Stimulated activated CD8-positive, alpha-beta memory T cell treated with anti-CD3 and anti-CD28 coated beads, Interleukin-7, amount 100 ng/mL, for 48 hours (primary cell): ENCODE data around the gene KCNQ1OT1.

ENCODE experiments used
- DNase-seq, 2 donors: peaks; one replicate each; pipeline ENCODE4 v3.0.0-alpha.2; 2020; ENCODE audit warnings: low read depth in 1 of 2; ENCODE audit errors: extremely low read depth in 1 of 2

The KCNQ1OT1 gene

DNA sequence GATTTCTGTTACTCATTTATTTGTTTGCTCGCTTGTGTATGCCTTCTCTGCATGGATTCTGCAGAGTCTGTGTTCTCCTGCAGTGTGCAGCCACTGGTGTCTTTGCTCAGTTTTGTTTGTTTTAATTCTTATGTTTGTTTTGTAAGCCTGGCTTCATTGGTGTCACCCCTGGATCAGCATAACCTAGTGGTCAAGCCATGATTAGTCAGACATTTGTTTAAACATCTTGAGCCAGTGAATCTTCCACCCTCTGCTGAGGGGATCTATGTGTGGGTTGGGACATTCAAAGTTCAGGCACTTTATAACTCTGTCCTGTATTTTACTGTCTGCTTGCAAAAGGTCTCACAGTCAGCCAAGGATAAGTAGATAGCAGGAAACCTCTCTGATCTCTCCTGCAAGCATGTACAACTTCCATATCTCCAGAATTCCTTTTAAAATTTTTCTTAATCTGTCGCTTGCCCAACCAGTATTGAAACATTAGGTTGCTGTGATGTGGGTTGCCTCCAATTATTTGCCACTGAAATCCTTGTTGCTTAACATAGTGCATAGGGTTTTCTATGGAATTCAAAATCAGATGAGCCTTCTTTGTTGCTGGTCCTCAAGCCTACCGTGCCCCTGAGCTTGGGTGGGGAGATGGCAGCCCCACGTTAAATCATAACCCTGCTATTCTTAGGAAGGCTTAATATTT lies 86.8 kb downstream of the KCNQ1OT1 start:
- no peak for DNase-seq

DNA sequence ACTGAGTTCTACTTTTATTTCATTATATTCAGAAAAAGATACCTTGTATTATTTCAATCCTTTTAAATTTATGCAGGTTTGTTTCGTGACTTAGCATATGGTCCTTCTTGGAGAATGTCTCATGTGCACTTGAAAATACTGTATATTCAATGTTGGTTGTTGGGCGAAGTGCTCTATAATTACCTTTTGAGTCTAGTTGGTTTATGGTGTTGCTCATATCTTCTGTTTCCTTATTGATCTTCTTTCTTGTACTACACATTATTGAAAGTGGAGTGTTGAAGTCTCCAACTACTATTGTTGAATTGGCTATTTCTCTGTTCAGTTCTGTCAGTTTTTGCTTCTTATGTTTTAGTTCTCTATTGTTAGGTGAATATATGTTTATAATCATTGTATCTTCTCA lies 90.4 kb downstream of the KCNQ1OT1 start:
- DNase-seq, result no peak

DNA sequence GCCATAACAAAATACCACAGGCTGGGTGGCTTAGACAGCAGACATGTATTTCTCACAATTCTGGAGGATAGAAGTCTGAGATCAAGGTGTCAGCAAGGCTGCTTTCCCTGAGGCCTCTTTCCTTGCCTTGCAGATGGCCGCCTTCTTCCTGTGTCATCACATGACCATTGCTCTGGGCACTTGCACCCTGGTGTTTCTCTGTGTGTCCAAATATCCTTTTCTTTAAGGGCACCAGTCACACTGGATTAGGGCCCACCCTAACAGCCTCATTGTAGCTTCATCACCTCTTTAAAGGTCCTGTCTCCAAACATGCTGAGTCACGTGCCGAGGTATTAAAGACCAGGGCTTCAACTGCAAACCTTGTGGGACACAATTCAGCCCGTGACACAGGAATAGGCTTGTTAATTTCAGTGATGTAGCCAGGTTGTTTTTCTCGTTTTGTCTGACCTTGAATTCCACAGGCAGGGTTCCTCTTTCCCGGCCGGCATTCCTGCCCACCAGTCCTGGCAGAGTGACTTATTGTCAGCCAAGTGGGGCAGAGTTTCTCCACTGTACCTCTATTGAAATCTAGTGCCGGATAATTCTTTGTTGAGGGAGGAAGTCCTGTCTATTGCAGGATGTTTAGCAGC lies 100.1 kb downstream of the KCNQ1OT1 start:
- DNase-seq, result no peak

DNA sequence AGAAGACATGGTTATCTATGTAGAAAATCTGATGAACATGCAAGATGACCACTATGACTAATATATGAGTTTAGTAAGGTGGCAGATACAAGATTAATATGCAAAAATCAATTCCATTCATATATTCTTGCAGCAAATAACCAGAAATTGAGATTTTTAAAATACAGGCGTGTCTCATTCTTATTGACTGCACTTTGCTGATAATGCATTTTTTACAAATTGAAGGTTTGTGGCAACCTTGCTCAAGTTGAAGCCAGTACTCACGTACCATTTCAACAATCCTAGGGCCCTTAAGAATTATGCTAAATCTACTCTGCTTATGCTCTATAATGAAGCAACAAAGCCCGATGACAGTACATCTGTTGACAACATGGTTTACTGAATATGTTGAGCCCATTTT lies 104.6 kb downstream of the KCNQ1OT1 start:
- no peak for DNase-seq

DNA sequence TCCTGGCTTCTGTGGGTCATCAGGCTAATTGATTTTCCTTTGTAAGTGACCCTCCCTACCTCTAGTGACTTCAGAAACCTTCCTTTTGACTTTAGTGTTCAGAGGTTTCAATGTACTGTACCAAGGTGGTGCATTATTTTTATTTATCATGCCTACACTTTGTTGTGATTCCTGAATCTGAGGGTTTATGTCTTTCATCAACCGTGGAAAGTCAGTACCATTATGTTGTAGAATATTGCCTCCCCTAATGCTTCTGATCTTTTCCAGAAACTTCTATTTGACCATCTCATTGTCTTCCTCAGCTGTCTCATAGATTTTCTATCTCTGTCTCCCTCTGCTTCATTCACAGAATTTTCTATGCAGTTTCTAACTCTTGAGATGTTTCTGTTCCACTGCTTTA lies 105.5 kb downstream of the KCNQ1OT1 start:
- DNase-seq, result no peak

DNA sequence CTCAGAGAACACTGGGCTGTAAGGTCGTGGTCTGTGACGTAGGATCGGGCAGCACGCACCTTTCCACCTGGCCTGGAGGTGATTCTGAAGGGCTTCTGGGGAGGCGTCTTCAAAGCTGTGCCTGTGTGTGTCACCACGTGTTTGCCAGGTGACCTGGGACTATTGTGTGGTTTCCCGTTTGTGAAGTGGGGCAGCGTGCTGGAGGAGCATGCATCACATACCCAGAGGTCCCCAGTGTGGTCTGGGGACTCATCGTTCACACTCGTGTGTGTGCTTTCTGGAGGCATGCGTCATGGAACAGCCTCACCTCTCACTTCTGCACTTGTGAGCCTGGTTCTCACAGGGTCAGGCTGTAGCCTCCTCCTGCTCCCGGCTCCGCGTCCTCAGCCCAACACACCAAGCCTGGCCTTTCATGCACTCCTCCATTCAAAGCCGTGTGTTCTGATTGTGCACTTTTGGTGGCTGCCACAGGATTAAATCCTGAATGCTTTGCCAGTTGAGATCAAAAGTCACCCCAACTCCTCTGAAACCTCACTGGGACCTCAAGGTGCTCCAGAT lies 106.3 kb downstream of the KCNQ1OT1 start:
- DNase-seq, result no peak

DNA sequence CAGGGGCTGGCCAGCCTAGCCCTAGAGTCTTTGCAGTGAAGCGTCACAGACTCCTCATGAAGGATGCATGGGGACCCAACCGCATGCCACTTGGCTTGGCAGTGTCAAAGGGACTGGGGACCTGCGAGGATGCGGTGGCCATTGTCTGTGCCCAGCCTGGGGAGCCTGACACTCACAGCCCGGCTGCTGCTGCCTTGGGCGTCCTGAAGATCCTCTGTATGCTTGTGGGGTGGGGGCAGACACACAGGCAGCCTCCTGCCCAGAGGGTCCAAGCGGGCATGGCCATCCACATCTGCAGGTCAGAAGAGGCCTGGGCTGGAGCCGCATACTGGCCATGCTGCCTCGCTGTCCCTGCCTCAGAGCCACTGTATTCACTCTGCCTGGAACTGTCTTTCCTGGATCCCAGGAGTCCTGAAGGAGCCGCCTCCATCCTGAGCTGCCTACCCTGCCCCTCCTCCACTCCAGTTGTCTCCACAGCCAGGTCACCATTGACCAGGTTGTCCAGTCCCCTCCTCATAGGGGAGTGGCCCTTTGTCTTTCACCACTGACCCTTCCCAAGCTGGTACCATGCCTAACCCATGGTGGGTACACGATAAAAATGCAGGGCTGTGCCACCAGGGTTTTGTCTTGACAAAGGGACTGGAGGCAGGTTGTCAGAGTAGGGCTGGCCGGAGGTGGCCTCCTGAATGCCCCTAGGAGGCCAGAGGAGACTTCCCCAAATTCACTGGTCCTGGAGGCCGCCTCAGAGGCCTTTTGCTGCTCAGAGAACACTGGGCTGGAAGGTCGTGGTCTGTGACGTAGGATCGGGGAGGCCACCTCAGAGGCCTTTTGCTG lies 107.0 kb downstream of the KCNQ1OT1 start:
- DNase-seq, result no peak

DNA sequence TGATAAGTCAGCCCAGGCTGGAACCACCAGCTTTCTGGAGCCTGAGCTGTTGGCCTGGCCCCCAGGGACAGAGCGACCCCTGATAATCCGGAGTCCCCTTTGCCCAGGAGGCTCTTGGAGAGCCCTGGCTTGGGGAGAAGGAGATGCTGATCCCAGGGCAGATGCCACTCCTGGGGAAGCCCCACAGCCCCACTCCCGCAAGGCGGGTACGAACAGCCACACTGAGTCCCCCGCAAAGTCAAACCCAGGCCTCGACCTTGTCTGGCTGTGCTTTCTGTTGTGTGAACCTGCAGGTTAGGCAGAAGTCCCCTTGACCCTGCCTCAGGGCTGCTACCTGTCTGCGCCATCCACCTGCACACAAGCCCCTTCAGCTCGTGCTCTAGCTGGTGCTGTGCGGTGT lies 108.0 kb downstream of the KCNQ1OT1 start:
- no peak for DNase-seq

DNA sequence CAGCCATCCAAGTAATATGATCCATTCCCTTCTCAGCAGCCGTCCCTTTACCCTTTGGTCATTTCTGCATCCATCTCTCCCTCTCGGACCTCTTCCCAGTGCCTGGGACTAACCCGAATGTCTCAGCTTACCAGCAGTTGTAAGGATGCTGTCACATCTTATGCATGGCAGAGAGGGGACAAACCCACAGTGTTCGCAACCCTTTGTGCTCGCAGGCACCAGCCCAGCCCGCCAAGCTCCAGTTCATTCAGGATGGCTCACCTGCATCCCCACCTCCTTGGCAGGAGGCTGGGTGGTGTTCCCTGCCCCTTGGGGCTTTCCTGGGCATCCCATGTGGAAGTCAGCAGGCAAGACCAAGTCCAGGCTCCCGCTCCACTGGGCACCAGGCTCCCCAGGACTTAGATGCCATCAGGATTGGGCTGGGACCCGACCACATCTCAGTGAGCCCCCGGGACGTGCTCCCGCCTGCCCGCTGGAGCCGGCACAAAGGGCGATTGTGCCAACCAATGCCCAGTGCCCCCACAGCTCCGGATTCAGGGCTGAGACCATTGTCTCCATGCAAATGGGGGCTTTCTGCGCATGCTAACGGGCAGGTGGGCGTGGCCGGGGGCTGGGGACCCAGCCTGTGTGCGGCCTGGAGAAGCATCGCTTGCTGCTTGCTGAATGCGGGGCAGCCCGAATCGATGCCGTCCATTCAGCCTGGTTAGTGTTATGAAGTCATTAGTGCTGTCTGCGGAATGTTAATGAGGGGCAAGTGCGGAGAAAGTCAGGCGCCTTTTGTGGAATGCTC lies 108.6 kb downstream of the KCNQ1OT1 start:
- no peak for DNase-seq

DNA sequence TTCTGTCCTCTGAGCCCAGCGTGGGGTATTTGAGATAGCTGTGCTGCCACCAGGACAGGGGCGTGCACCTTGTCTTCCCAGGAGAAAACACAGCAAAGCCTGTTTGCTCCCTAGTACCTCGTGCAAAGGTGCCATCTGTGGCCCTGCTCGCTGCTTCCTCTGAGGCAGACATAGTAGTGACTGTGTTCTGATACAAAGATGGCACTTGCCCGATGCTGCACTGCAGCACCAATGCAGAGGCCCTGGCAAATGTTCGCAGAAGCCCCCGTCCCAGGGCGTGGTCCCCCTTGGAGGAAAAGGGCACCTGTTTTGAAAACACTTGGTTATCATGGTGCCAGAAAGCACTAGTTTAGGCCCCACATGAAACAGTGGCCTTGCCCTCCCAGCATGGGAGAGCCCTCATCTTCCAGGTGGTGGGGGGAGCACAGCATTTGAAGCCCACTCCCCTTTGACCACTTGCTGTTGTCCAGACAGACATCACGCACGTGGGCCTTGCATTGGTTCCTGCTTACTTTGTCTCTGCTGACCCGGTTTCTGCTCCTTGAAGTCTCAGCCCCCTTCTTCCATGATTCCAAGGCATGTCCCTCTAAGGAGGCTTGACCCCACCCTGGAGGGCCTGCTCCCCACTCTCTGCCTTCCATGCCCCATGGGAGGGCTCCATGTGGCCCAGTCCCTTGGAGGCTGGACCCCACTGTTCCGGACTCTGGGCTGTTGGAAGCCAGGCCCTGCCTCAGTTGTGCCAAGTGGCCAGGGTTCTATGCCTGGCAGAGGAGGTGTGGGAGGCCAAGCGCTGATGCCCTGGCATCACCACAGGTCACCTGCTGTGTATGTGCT lies 109.4 kb downstream of the KCNQ1OT1 start:
- DNase-seq, result no peak

DNA sequence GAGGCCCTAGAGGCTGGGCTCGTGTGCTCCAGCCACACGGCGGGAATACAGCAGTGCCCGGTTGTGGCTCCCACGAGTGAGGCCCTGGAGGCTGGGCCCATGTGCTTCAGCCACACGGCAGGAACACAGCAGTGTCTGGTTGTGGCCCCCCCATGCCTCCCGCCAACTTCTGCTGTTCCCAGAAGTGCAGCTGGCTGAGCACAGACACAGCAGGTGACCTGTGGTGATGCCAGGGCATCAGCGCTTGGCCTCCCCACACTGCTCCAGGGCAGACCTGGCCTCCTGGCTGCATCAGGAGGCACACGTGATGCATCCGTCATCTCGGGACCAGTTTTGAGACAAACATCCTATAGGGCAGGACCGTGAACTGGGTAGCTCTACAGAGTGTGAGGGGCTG lies 110.3 kb downstream of the KCNQ1OT1 start:
- no peak for DNase-seq

DNA sequence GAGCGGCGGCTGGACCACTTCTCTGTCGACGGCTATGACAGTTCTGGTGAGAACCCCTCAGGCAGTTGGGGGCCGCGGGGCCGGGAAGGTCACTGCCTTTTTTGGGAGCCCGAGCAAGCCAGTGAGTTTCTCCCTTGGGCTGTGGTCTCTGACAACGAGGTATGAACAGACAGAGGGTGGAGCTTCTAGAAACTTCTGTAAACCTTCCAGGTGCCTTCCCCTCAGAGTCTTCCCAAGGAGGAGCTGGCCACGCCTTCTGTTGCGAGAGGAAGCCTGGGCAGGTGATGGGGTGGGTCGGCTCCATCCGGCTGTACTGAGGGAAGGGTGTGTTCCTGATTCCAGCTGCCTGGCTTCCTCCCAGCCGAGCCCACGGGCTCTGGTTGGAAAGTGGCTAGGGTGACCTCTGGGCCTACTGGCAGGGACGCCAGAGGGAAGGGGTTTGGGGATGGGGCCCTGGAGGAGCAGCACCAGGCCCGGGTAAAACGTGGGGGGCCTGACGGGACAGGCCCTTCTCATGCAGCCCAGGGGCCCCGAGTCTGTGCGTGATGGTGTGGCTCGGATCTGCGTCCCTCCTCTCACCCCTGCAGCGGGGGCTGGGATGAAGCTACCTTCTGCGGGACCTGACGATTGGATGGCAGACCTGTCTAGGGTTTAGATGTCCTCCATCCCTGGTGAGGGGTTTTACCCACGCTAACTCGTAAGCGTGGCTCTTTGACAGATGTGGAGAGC lies 110.8 kb downstream of the KCNQ1OT1 start:
- DNase-seq, result no peak

DNA sequence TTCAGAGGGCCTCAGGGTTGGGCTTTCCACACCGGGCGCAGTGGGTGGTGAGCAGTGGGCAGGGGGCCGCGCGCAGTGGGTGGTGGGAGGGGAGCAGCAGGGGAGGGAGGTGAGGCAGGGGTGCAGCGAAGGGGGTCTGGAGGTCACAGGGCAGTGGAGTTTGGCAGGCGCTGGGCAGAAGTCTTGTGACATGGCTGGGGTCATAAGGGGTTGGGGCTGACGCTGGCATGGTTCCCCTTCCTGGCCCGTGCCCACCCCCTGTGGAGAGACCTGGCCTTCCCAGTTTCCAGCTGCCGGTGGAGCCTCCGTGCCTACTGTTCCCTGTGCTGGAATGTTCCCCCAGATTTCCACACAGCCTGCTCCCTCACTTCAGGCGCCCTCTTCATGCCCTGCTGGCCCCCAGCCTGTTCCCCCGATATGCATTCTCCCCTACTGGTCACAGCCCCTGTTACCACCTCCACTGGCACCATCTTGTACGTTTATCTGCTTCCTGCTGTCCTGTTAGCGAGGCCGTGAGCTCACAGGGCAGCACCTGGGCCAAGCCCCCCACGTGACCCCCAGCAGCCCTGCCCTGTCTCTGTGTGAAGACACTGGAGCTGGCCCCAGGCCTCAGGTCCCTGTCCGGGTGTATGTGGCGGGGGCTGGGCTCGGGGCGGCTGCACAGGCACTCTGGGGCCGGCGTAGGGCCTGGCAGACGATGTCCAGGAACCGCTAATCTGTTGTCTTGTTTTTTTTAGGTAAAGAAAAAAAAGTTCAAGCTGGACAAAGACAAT lies 111.6 kb downstream of the KCNQ1OT1 start:
- no peak for DNase-seq

DNA sequence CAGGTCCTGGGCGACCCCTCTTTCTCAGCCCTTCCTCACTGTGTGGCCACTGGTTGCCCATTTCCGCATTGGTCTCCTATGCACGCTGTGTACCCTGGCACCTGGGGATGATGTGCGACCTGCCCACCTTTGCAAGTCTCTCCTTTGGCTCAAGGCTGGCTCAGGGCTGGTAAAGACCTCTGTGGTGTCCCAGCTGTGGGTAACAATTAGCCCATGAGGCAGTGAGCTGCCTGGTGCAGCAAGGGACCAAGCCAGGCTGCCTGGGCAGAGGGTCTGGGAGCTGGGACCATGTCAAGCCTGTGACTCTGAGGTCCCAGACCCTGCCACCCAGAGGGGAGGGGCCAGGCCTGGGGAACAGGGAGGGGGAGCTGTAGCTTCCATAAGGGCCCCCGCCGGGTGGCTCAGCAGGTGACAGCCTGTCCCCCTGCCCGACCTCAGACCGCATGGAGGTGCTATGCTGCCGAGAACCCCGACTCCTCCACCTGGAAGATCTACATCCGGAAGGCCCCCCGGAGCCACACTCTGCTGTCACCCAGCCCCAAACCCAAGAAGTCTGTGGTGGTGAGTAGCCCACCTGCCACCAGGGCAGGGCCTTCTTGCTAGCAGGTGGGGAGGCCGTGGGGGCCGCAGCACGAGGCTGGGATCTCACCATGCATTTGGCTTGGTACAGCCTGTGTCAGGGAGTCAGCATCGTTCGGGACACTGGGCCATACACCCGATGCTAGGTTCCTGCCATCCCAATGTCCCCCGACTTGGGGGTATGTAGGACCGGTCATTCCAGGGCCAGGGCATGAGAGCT lies 112.5 kb downstream of the KCNQ1OT1 start:
- DNase-seq, result no peak

DNA sequence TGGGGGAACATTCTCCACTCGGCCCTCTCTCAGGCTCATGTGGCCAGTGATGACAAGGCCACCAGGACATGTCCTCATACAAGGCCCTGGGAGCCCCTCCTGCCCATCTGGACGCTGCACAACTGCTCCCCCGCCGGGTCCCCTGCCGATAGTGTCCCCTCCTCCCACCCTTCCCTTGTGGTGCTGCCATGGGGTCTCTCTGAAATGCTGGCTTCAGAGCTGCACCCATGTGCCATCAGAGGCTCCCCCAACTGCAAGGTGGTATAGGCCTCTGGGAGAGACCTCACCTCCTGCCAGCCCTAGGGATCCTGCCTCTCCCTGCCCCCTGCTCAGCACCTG lies 113.0 kb downstream of the KCNQ1OT1 start:
- no peak for DNase-seq

DNA sequence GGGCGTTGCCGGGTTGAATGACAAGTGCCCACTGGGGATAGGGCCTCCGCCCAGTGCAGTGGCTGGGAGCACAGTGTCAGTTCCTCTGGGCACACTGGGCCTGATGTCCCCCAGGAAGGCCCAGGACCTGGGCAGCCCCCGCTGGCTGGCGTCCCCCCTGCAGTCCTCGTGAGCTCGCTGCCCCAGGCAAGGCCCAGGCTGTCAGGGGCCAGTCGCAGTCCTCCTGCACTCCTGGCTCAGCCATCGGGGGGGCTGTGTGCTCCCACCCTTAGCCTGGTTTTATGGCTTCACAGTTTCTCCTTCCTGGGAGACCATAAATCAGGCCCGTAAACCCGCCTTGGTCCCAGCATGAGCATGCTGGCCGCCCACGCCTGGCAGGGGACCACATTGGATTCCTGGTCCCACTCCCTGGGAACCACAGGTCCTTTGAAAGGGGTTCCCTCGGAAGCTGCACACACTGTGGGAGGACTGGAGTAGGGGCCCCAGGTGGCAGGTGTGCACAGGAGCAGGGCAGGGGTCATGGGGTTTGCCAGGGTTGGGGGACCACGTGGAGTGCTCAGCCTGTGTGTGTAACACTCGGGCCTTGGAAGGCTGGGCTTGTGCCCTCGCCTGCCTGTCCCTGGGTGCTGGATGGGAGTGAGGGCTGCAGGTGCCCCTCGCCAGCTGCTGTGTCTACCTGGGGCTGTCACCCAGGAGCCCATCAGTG lies 113.6 kb downstream of the KCNQ1OT1 start:
- no peak for DNase-seq

DNA sequence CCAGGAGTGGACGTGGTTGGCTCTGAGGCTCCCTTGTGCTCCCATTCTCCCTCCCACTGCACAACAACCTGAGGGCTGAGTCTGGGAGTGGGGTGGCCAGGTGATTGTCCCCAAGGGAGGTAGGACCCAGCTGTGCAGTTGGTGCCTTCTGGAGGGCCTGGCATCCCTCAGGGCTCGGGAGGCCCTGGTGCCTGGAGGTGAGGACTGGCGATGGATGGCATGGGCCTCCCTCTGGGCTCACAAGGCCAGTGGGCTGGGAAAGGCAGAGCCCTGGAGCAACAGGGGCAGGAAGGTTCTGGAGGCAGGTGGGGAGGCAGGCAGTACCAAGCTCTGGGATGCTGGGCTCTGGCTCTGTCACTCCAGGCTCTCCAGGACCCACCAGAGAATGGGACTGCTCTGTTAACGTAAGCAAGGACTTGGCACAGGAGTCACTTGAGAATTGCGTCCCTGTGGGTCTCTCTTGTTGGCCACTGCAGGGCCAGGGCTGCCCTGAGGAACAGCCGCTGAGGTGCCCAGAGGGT lies 114.2 kb downstream of the KCNQ1OT1 start:
- no peak for DNase-seq
